Keratinocyte (primary cell): Measurements from ENCODE around the gene DNAI2. TPM values are rescaled to one million over a fixed set of nuclear protein-coding genes. Genes with fewer than 3 reads are reported as not detected.

Source experiments
- DNase-seq: peaks from one replicate; pipeline ENCODE4 v3.0.0-alpha.2; 2011; ENCODE audit warnings: low read depth, missing footprints, low spot score
- FAIRE-seq: peaks from 2 replicates; lab custom pipeline; 2011; peaks lifted over from hg19 to GRCh38; lab: Jason Lieb, UNC
- H2AFZ ChIP-seq: 2 replicates; pipeline ENCODE4 v1.6.0; 2012; ENCODE audit warnings: low read length, control low read depth, inconsistent platforms; ENCODE audit not compliant: control insufficient read depth
- H3K27ac ChIP-seq: 2 replicates; pipeline ENCODE4 v1.5.1; 2011; ENCODE audit warnings: low read length; ENCODE audit not compliant: control insufficient read depth, insufficient read depth
- H3K27me3 ChIP-seq: 3 replicates; pipeline ENCODE4 v1.6.0; 2011; ENCODE audit warnings: low read length; ENCODE audit not compliant: control insufficient read depth, insufficient read depth; ENCODE audit errors: extremely low read depth
- H3K36me3 ChIP-seq, 2 experiments: 2 replicates in 1 of 2; 3 replicates in 1 of 2; pipeline ENCODE4 v1.5.1; 2011; ENCODE audit warnings: low read length in 2 of 2, mild to moderate bottlenecking in 1 of 2; ENCODE audit not compliant: control insufficient read depth in 2 of 2, insufficient read depth in 2 of 2; ENCODE audit errors: extremely low read depth in 1 of 2
- H3K4me1 ChIP-seq: 3 replicates; pipeline ENCODE4 v1.5.1; 2011; ENCODE audit warnings: low read length; ENCODE audit not compliant: control insufficient read depth, insufficient read depth; ENCODE audit errors: extremely low read depth
- H3K4me2 ChIP-seq: 3 replicates; pipeline ENCODE4 v1.6.0; 2011; ENCODE audit warnings: low read depth, low read length; ENCODE audit not compliant: control insufficient read depth, insufficient read depth; ENCODE audit errors: extremely low read depth
- H3K4me3 ChIP-seq, 3 experiments: fragments of 200-600 bp in 1 of 3; sonication (generic) in 1 of 3; 2 replicates in 2 of 3; 3 replicates in 1 of 3; pipeline ENCODE4 v1.5.1; 2011 to 2016; ENCODE audit warnings: low read length in 3 of 3, mild to moderate bottlenecking in 3 of 3, control low read depth in 2 of 3, inconsistent platforms in 1 of 3, low read depth in 1 of 3, mixed read lengths in 1 of 3, mixed run types in 1 of 3, moderate library complexity in 1 of 3; ENCODE audit not compliant: control insufficient read depth in 2 of 3, insufficient read depth in 2 of 3; ENCODE audit errors: extremely low read depth in 1 of 3
- H3K79me2 ChIP-seq: 2 replicates; pipeline ENCODE4 v1.6.0; 2012; ENCODE audit warnings: low read length; ENCODE audit not compliant: control insufficient read depth, insufficient read depth
- H3K9ac ChIP-seq: 3 replicates; pipeline ENCODE4 v1.6.0; 2011; ENCODE audit warnings: low read length; ENCODE audit not compliant: control insufficient read depth, insufficient read depth; ENCODE audit errors: extremely low read depth
- H3K9me1 ChIP-seq: 3 replicates; pipeline ENCODE4 v1.6.0; 2011; ENCODE audit warnings: low read length; ENCODE audit not compliant: control insufficient read depth, insufficient read depth; ENCODE audit errors: extremely low read depth
- H3K9me3 ChIP-seq: 2 replicates; pipeline ENCODE4 v1.5.1; 2012; ENCODE audit warnings: low read depth, low read length; ENCODE audit not compliant: control insufficient read depth
- H4K20me1 ChIP-seq: 3 replicates; pipeline ENCODE4 v1.6.0; 2011; ENCODE audit warnings: low read length; ENCODE audit not compliant: control insufficient read depth, insufficient read depth; ENCODE audit errors: extremely low read depth
- EZH2 ChIP-seq: IDR thresholded peaks from one replicate; pipeline ENCODE4 v1.6.1; 2012; ENCODE audit warnings: inconsistent platforms, mild to moderate bottlenecking, low read length, moderate library complexity
- dilution Hi-C: fragments of 300-500 bp; cut with MboI; formaldehyde crosslinking; loops from one replicate; pipeline ENCODE4 v1.7.0; 2020; ENCODE audit warnings: low sequenced_read_pairs; ENCODE audit not compliant: extremely low pct_ligation_motif_present
- polyA plus RNA-seq, 5 experiments: library from polyadenylated mRNA; depleted of rRNA in 3 of 5; stranded (reverse) in 3 of 5; stranded (forward) in 1 of 5; unstranded in 1 of 5; fragments of >200 nt; gene quantifications; 1 replicate in 1 of 5; 2 replicates in 3 of 5; 3 replicates in 1 of 5; pipeline versions ENCODE4 v1.2.1 to v1.2.3, GENCODE V29; 2011 to 2012; ENCODE audit warnings: missing spikeins in 2 of 5, low read depth in 1 of 5, low replicate concordance in 1 of 5
- TF ChIP-seq, protein P1 (sequence below), 3 experiments: IDR thresholded peaks in 1 of 3; conservative IDR thresholded peaks in 1 of 3; optimal IDR thresholded peaks in 1 of 3; 2 replicates in 2 of 3; 3 replicates in 1 of 3; pipeline versions ENCODE3 to v1.5.1; 2011; ENCODE audit warnings: low read length in 3 of 3, mild to moderate bottlenecking in 3 of 3, moderate library complexity in 2 of 3, control low read depth in 1 of 3, inconsistent platforms in 1 of 3; ENCODE audit not compliant: insufficient read depth in 2 of 3; ENCODE audit errors: extremely low read depth in 1 of 3

DNAI2 gene
- polyA plus RNA-seq, 1 donor (not counting 4 experiments of a cell fraction or from before 2014, with no cell fraction given): not detected

GRCh38 chr17:74244548-74244947, 29.5 kb upstream of the DNAI2 start:
- Histone ChIP-seq H2AFZ (no peak overlapping the region), H3K4me1 (no peaks in the 10 kb centered on the region), H3K79me2 (no peaks in the 10 kb centered on the region), H3K36me3 (no peaks in the 10 kb centered on the region), H3K4me3 (no peak overlapping the region), H3K4me2 (no peak overlapping the region), H3K27ac (no peak overlapping the region), H3K27me3 (peaks cover 12% of the 10 kb centered on the region), H3K9ac (no peak overlapping the region), H3K9me3 (no peaks in the 10 kb centered on the region), H4K20me1 (no peaks in the 10 kb centered on the region), H3K9me1 (no peaks in the 10 kb centered on the region)
- dilution Hi-C loops: no loop called here
- DNase-seq (no peak), FAIRE-seq (no peak)
- TF ChIP-seq, protein P1, sequence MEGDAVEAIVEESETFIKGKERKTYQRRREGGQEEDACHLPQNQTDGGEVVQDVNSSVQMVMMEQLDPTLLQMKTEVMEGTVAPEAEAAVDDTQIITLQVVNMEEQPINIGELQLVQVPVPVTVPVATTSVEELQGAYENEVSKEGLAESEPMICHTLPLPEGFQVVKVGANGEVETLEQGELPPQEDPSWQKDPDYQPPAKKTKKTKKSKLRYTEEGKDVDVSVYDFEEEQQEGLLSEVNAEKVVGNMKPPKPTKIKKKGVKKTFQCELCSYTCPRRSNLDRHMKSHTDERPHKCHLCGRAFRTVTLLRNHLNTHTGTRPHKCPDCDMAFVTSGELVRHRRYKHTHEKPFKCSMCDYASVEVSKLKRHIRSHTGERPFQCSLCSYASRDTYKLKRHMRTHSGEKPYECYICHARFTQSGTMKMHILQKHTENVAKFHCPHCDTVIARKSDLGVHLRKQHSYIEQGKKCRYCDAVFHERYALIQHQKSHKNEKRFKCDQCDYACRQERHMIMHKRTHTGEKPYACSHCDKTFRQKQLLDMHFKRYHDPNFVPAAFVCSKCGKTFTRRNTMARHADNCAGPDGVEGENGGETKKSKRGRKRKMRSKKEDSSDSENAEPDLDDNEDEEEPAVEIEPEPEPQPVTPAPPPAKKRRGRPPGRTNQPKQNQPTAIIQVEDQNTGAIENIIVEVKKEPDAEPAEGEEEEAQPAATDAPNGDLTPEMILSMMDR (optimal IDR thresholded peaks at IDR 0.05 in 1 of 3, IDR thresholded peaks at IDR 0.05 in 1 of 3, conservative IDR thresholded peaks at IDR 0.05 in 1 of 3; ENCODE audit: extremely low read depth in 1 of 3, insufficient read depth in 2 of 3, low read length in 3 of 3): no peak
- TF ChIP-seq EZH2: no peak

- no peak for DNase-seq
- Histone ChIP-seq H3K27me3 (peaks cover 12% of the 10 kb centered on the region), H3K79me2 (no peaks in the 10 kb centered on the region), H3K9ac (no peak overlapping the region), H3K4me2 (no peak overlapping the region), H2AFZ (no peak overlapping the region), H3K27ac (no peak overlapping the region), H3K9me1 (no peaks in the 10 kb centered on the region), H3K36me3 (no peaks in the 10 kb centered on the region), H3K9me3 (no peaks in the 10 kb centered on the region), H3K4me1 (no peaks in the 10 kb centered on the region), H3K4me3 (no peak overlapping the region), H4K20me1 (no peaks in the 10 kb centered on the region)
- no peak for TF ChIP-seq EZH2
- TF ChIP-seq, protein P1 (optimal IDR thresholded peaks at IDR 0.05 in 1 of 3, IDR thresholded peaks at IDR 0.05 in 1 of 3, conservative IDR thresholded peaks at IDR 0.05 in 1 of 3; ENCODE audit: extremely low read depth in 1 of 3, insufficient read depth in 2 of 3, low read length in 3 of 3): no peak
- dilution Hi-C loops: no loop called here
- no peak for FAIRE-seq
Observed at GRCh38 chr17:74245145-74245831, 28.7 kb upstream of the DNAI2 start.
